Spinal cord (tissue), 10 donors: ENCODE results near the gene NXNL2. TPM values are rescaled to one million over a fixed set of nuclear protein-coding genes. Genes with fewer than 3 reads are reported as not detected.

Experiments
- DNase-seq, 6 donors: peaks; one replicate each; pipeline versions ENCODE4 v3.0.0 to v3.0.0-alpha.2; 2013 to 2015; ENCODE audit warnings: low spot score in 6 of 6, low read depth in 4 of 6
- H3K27ac ChIP-seq: one replicate; pipeline ENCODE4 v1.5.1; 2013; ENCODE audit warnings: low read depth, low read length, control low read depth
- H3K27me3 ChIP-seq: one replicate; pipeline ENCODE4 v1.6.1; 2013; ENCODE audit warnings: low read length; ENCODE audit not compliant: control insufficient read depth, insufficient read depth
- H3K36me3 ChIP-seq: one replicate; pipeline ENCODE4 v1.6.1; 2013; ENCODE audit warnings: low read length; ENCODE audit not compliant: control insufficient read depth, insufficient read depth
- H3K4me1 ChIP-seq: one replicate; pipeline ENCODE4 v1.6.1; 2013; ENCODE audit warnings: low read length; ENCODE audit not compliant: control insufficient read depth, insufficient read depth
- H3K4me3 ChIP-seq: one replicate; pipeline ENCODE4 v1.5.1; 2013; ENCODE audit warnings: low read depth, low read length, control low read depth
- H3K9me3 ChIP-seq: one replicate; pipeline ENCODE4 v1.6.1; 2013; ENCODE audit warnings: low read length; ENCODE audit not compliant: control insufficient read depth, insufficient read depth
- WGBS: methylation state at CpG from one replicate; pipeline ENCODE4 v1.1.5; 2013; ENCODE audit warnings: missing lambda C conversion rate; ENCODE audit not compliant: insufficient coverage; 5-methylcytosine and 5-hydroxymethylcytosine counted together
- polyA plus RNA-seq, 2 donors: library from polyadenylated mRNA; unstranded; fragments of 120-200 nt; gene quantifications; one replicate each; pipeline ENCODE4 v1.2.1, GENCODE V29; 2013; ENCODE audit not compliant: insufficient read length in 2 of 2
- total RNA-seq, 2 donors: library from RNA; depleted of rRNA in 1 of 2; stranded (reverse); fragments of 120-200 nt in 1 of 2; fragments of >200 nt in 1 of 2; gene quantifications; one replicate each; pipeline versions ENCODE4 v1.2.3 to v1.2.4, GENCODE V29; 2013 to 2014
- donor health status: healthy.

Gene NXNL2
- total and polyA plus RNA-seq, 4 donors: 1.8 to 3.8 (median 2.3) TPM

DNA sequence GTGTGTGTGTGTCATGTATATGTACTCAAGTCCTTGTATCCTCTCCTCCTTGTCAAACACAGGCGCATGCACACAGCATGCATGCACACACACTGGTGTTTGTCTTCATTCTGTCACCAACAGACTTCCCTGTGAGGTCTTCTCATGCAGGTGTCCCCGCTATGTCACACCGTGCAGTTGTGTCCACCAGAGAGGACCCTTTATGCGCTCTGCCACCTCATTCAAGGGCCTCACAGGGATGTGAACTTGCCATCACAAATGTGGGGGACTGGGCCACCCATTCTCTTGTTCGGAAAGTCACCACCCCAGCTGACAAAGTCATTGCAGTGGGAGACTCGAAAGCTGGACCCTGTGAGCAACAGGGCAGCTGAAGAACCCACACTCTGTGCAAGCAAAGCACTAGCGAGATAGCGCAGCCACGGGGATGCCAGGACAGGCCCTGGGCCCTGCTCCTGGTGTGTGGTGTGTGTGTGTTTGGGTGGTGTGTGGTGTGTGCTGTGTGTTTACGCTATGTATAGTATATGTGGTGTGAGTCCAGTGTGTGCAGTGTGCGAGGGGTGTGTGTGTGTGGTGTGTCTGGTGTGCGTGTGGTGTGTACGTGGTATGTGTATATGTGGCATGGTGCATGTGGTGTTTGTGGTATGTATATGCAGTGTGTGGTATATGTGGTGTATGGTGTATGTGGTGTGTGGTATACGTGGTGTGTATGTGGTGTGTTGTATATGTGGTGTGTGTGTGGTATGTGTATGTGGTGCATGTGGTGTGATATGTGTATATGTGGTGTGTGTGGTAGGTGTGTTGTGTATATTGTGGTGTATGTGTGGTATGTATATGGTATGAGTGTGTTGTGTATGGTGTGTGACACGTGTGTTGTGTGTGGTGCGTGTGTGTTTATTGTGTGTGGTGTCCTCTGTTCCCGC is 30.9 kb upstream of the NXNL2 start:
- Histone ChIP-seq H3K27me3 (no peaks in the 10 kb centered on the region), H3K4me3 (no peak overlapping the region), H3K27ac (no peak overlapping the region), H3K9me3 (no peaks in the 10 kb centered on the region), H3K4me1 (peaks cover 16% of the 10 kb centered on the region), H3K36me3 (no peaks in the 10 kb centered on the region)
- DNase-seq: no peak
- WGBS: over 99% methylated on average over 14 of the region's 17 CpGs

DNA sequence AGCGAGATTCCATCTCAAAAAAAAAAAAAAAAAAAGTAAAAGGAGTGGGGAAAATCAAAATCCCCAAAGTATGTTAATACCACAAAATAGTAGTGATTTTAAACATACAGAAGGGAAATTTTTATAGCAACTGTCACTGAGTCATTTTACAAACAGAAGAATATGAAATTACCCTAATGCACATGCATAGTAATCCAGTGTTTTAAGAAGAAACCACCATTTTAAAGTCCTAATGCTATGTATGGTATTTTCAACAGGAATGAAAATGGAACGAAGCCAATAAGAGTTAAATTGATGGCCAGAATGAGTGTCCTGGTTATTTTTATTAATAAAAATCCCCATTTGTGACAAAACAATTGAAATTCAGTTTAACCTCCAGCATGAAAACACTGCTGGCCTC is 26.7 kb upstream of the NXNL2 start:
- Histone ChIP-seq H3K4me1 (peaks cover 5% of the 10 kb centered on the region), H3K4me3 (no peak overlapping the region), H3K27ac (no peak overlapping the region), H3K36me3 (no peaks in the 10 kb centered on the region), H3K27me3 (no peaks in the 10 kb centered on the region), H3K9me3 (no peaks in the 10 kb centered on the region)
- DNase-seq: no peak
- WGBS: no CpG with 5 or more reads among the region's 2 CpGs

DNA sequence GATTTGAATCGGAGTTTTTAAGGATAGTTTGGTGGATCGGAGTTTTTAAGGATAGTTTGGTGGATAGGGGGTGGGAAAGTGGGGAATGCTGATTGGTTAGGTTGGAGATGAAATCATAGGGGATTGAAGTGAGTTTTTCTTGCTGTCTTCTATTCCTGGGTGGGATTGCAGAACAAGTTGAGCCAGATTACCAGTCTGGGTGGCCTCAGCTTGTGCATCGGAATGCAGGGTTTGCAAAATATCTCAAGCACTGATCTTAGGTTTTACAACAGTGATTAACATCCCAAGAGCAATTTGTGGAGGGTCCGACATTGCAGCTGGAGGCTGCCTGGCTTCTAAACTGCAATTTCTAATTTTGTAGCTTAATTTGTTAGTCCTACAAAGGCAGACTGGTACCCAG is 23.1 kb upstream of the NXNL2 start:
- WGBS: 90% methylated on average over 4 of the region's 4 CpGs

DNA sequence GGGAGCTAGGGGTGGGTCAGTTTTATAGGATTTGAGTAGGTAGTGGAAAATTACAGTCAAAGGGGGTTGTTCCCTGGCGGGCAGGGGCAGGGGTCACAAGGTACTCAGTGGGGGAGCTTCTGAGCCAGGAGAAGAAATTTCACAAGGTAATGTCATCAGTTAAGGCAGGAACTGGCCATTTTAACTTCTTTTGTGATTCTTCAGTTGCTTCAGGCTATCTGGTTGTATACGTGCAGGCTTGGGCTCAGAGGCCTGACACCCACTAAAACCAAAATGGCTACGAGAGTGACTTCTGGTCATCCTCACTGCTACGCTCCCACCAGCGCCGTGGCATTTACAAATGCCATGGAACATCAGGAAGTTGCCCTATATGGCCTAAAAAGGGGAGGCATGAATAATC is 20.7 kb upstream of the NXNL2 start:
- no peaks in the 10 kb centered on the region for H3K27me3 ChIP-seq
- H3K36me3 ChIP-seq: no peaks in the 10 kb centered on the region
- H3K9me3 ChIP-seq: no peaks in the 10 kb centered on the region
- 100% methylated on average over 4 of the region's 6 CpGs for WGBS
- no peak overlapping the region for H3K27ac ChIP-seq
- H3K4me3 ChIP-seq: no peak overlapping the region
- no peaks in the 10 kb centered on the region for H3K4me1 ChIP-seq
- no peak for DNase-seq

More for the DNA sequence above, 23.1 kb upstream of the NXNL2 start:
- Histone ChIP-seq H3K4me1 (no peaks in the 10 kb centered on the region), H3K36me3 (no peaks in the 10 kb centered on the region), H3K4me3 (no peak overlapping the region), H3K27ac (no peak overlapping the region), H3K27me3 (no peaks in the 10 kb centered on the region), H3K9me3 (no peaks in the 10 kb centered on the region)
- no peak for DNase-seq

- Histone ChIP-seq H3K4me1 (no peaks in the 10 kb centered on the region), H3K4me3 (no peak overlapping the region), H3K27ac (no peak overlapping the region), H3K9me3 (no peaks in the 10 kb centered on the region), H3K36me3 (no peaks in the 10 kb centered on the region), H3K27me3 (no peaks in the 10 kb centered on the region)
- WGBS: 53% methylated on average over 2 of the region's 4 CpGs
- DNase-seq: no peak
Measured at GRCh38 chr9:88521308-88521707, 13.7 kb upstream of the NXNL2 start.

- WGBS: 72% methylated on average over 2 of the region's 4 CpGs
Measured at GRCh38 chr9:88522360-88522759, 12.6 kb upstream of the NXNL2 start.

DNA sequence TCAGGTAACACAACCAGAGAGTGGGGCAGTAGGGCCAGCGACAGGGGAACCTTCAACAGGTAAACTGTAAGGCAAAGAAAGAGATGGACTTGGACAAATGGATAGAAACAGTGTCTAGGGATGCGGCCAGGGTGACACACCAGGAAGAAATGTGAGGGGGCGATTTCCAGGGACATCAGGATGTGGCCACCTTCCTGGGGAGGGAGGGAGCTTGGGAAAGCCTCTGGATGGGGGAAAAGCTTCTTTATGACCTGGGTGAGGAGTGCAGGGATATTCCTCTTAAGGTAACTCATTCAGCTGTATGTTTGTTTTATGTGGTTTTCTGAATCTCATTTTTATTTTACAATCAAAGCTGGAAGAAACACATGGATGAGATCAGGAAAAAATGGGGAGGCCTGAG is 11.9 kb upstream of the NXNL2 start:
- no peaks in the 10 kb centered on the region for H3K27me3 ChIP-seq
- H3K27ac ChIP-seq: no peak overlapping the region
- H3K9me3 ChIP-seq: no peaks in the 10 kb centered on the region
- H3K4me3 ChIP-seq: no peak overlapping the region
- H3K36me3 ChIP-seq: no peaks in the 10 kb centered on the region
- no peak for DNase-seq
- no peaks in the 10 kb centered on the region for H3K4me1 ChIP-seq
- WGBS: 95% methylated on average over 3 of the region's 3 CpGs

More at GRCh38 chr9:88522360-88522759, 12.6 kb upstream of the NXNL2 start:
- Histone ChIP-seq H3K27me3 (no peaks in the 10 kb centered on the region), H3K4me3 (no peak overlapping the region), H3K9me3 (no peaks in the 10 kb centered on the region), H3K4me1 (no peaks in the 10 kb centered on the region), H3K27ac (no peak overlapping the region), H3K36me3 (no peaks in the 10 kb centered on the region)
- DNase-seq: no peak

GRCh38 chr9:88524911-88525310 is 10.1 kb upstream of the NXNL2 start:
- no peaks in the 10 kb centered on the region for H3K36me3 ChIP-seq
- H3K4me1 ChIP-seq: no peaks in the 10 kb centered on the region
- DNase-seq: no peak
- H3K27me3 ChIP-seq: peaks cover 2% of the 10 kb centered on the region
- H3K9me3 ChIP-seq: no peaks in the 10 kb centered on the region
- H3K27ac ChIP-seq: no peak overlapping the region
- H3K4me3 ChIP-seq: no peak overlapping the region
- WGBS: 93% methylated on average over 3 of the region's 8 CpGs

GRCh38 chr9:88527618-88528017 is 7.4 kb upstream of the NXNL2 start:
- peaks cover 3% of the 10 kb centered on the region for H3K4me1 ChIP-seq
- WGBS: 71% methylated on average over 4 of the region's 7 CpGs
- peaks cover 10% of the 10 kb centered on the region for H3K27me3 ChIP-seq
- H3K27ac ChIP-seq: no peak overlapping the region
- no peaks in the 10 kb centered on the region for H3K9me3 ChIP-seq
- H3K36me3 ChIP-seq: no peaks in the 10 kb centered on the region
- DNase-seq: no peak
- H3K4me3 ChIP-seq: no peak overlapping the region
